Measurements from ENCODE around the gene KIF3B.
A peak's percentile ranks its signal among the peaks of the same experiment; 100 is the strongest.
"Not testable (repeated sequence)": the region's sequence is repeated elsewhere in the genome, so short reads cannot be mapped to it uniquely, and the experiment has no call there.

The KIF3B gene

DNA sequence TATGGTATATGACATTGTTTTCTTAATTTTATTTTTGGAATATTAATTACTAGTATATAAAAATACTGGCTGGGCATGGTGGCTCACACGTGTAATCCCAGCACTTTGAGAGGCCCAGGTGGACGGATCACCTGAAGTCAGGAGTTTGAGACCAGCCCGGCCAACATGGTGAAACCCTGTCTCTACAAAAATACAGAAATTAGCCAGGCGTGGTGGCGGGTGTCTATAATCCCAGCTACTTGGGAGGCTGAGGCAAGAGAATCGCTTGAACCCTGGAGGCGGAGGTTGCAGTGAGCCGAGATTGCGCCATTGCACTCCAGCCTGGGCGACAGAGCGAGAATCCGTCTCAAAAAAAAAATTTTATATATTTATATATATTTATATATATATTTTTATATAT lies 44.8 kb downstream of the KIF3B start:
- H3K23ac ChIP-seq (ENCODE audit: low read length); H2AK5ac ChIP-seq (ENCODE audit: low read length); H3K27me3 ChIP-seq (ENCODE audit: insufficient read depth, low read length); H3K27ac ChIP-seq (ENCODE audit: low read depth, low read length); H3K4me2 ChIP-seq (ENCODE audit: low read length); H3K4me3 ChIP-seq (ENCODE audit: low read depth, low read length); H3K36me3 ChIP-seq (ENCODE audit: control insufficient read depth in 1 of 2, insufficient read depth in 2 of 2, low read length in 2 of 2); H3K4ac ChIP-seq (ENCODE audit: low read depth, low read length); H3K9me3 ChIP-seq (ENCODE audit: insufficient read depth, low read depth, low read length); DNase-seq; H2BK12ac ChIP-seq (ENCODE audit: low read length); H3K4me1 ChIP-seq (ENCODE audit: control insufficient read depth in 1 of 2, insufficient read depth in 2 of 2, low read length in 2 of 2); H4K8ac ChIP-seq (ENCODE audit: low read depth, low read length); H3K79me1 ChIP-seq (ENCODE audit: low read length); H2AFZ ChIP-seq (ENCODE audit: insufficient read depth, low read length, poor library complexity); H3K9ac ChIP-seq (ENCODE audit: low read length); H3K14ac ChIP-seq (ENCODE audit: low read length); H3K18ac ChIP-seq (ENCODE audit: low read length); H4K12ac ChIP-seq (ENCODE audit: low read depth, low read length); H4K91ac ChIP-seq (ENCODE audit: low read depth, low read length); H3K79me2 ChIP-seq (ENCODE audit: control insufficient read depth, insufficient read depth, low read length, poor library complexity); H2BK120ac ChIP-seq (ENCODE audit: insufficient read depth, low read length, poor library complexity); H2BK5ac ChIP-seq (ENCODE audit: low read depth, low read length, poor library complexity): not testable (repeated sequence)
- no CpG with 5 or more reads among the region's 12 CpGs for WGBS (ENCODE audit: extremely low coverage, insufficient coverage, insufficient read length)

DNA sequence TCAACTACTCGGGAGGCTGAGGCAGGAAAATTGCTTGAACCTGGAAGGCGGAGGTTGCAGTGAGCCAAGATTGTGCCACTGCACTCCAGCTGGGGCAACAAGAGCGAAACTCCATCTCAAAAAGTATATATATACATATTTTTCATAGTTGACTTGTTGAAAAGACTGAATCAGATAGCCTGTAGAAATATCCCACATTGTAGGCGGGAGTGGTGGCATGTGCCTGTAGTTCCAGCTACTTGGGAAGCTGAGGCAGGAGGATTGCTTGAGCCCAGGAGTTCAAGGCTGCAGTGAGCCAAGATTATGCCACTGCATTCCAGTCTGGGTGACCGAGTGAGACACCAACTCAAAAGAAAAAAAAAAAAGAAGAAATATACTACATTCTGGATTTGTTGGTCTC lies 46.3 kb downstream of the KIF3B start:
- not testable (repeated sequence) for H3K9me3 ChIP-seq (ENCODE audit: insufficient read depth, low read depth, low read length); H3K9ac ChIP-seq (ENCODE audit: low read length); H3K4ac ChIP-seq (ENCODE audit: low read depth, low read length); H3K79me2 ChIP-seq (ENCODE audit: control insufficient read depth, insufficient read depth, low read length, poor library complexity); H3K4me3 ChIP-seq (ENCODE audit: low read depth, low read length); H4K12ac ChIP-seq (ENCODE audit: low read depth, low read length); H3K27ac ChIP-seq (ENCODE audit: low read depth, low read length); H3K4me1 ChIP-seq (ENCODE audit: control insufficient read depth in 1 of 2, insufficient read depth in 2 of 2, low read length in 2 of 2); H3K79me1 ChIP-seq (ENCODE audit: low read length); H3K4me2 ChIP-seq (ENCODE audit: low read length); H2BK120ac ChIP-seq (ENCODE audit: insufficient read depth, low read length, poor library complexity); H4K8ac ChIP-seq (ENCODE audit: low read depth, low read length); H3K18ac ChIP-seq (ENCODE audit: low read length); H3K14ac ChIP-seq (ENCODE audit: low read length); H2AK5ac ChIP-seq (ENCODE audit: low read length); H2BK12ac ChIP-seq (ENCODE audit: low read length); H2AFZ ChIP-seq (ENCODE audit: insufficient read depth, low read length, poor library complexity); H3K36me3 ChIP-seq (ENCODE audit: control insufficient read depth in 1 of 2, insufficient read depth in 2 of 2, low read length in 2 of 2); H4K91ac ChIP-seq (ENCODE audit: low read depth, low read length); H3K27me3 ChIP-seq (ENCODE audit: insufficient read depth, low read length); H2BK5ac ChIP-seq (ENCODE audit: low read depth, low read length, poor library complexity); H3K23ac ChIP-seq (ENCODE audit: low read length)
- DNase-seq, result peak; percentile 74 to 78
- no CpG with 5 or more reads among the region's 5 CpGs for WGBS (ENCODE audit: extremely low coverage, insufficient coverage, insufficient read length)

DNA sequence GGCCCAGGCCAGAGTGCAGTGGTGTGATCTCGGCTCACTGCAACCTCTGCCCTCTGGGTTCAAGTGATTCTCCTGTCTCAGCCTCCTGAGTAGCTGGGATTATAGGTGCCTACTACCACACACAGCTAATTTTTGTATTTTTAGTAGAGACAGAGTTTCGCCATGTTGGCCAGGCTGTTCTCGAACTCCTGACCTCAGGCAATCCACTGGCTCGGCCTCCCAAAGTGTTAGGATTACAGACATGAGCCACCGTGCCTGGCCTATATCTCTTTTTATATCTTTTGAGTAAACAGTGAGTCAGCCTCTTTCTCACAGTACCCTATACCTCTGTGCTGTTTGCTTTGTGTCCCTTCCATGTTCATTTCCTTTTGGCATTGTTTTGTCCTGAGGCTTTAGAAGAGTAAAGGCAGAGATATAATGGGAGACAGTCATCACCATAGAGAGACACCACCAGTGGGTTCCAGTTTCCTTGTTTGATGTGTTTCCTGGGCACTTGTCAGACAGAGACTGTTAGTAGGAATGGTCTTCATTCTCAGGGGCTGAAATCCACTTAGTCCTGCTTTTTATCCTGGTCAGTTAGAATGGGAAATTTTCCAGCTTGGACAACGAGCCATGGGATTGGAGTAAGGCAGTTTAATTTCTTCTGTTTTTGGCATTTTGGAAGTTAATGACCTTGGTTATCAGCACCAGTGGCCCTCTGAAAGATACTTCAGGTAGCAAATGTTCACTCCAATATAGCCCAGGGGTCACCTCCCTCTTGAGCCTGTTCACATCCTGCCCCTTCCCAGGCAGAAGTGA lies 48.5 kb downstream of the KIF3B start:
- H4K8ac ChIP-seq (ENCODE audit: low read depth, low read length), result no peak overlapping the region
- no peak overlapping the region for H3K4me3 ChIP-seq (ENCODE audit: low read depth, low read length)
- no peak overlapping the region for H2BK120ac ChIP-seq (ENCODE audit: insufficient read depth, low read length, poor library complexity)
- H4K91ac ChIP-seq (ENCODE audit: low read depth, low read length), result no peak overlapping the region
- H3K9ac ChIP-seq (ENCODE audit: low read length), result no peak overlapping the region
- H3K79me2 ChIP-seq (ENCODE audit: control insufficient read depth, insufficient read depth, low read length, poor library complexity), result no peaks in the 10 kb centered on the region
- H3K4me2 ChIP-seq (ENCODE audit: low read length), result no peak overlapping the region
- H3K27me3 ChIP-seq (ENCODE audit: insufficient read depth, low read length), result no peaks in the 10 kb centered on the region
- H3K27ac ChIP-seq (ENCODE audit: low read depth, low read length), result peak overlapping the region; percentile 23
- H3K23ac ChIP-seq (ENCODE audit: low read length), result no peak overlapping the region
- H3K9me3 ChIP-seq (ENCODE audit: insufficient read depth, low read depth, low read length), result no peaks in the 10 kb centered on the region
- no peak overlapping the region for H2AK5ac ChIP-seq (ENCODE audit: low read length)
- no peak overlapping the region for H3K14ac ChIP-seq (ENCODE audit: low read length)
- no peak overlapping the region for H2AFZ ChIP-seq (ENCODE audit: insufficient read depth, low read length, poor library complexity)
- no peak overlapping the region for H3K4ac ChIP-seq (ENCODE audit: low read depth, low read length)
- H2BK12ac ChIP-seq (ENCODE audit: low read length), result no peak overlapping the region
- H2BK5ac ChIP-seq (ENCODE audit: low read depth, low read length, poor library complexity), result no peak overlapping the region
- peaks cover 0 to 6% of the 10 kb centered on the region in 2 experiments for H3K4me1 ChIP-seq (ENCODE audit: control insufficient read depth in 1 of 2, insufficient read depth in 2 of 2, low read length in 2 of 2)
- H3K18ac ChIP-seq (ENCODE audit: low read length), result no peak overlapping the region
- WGBS (ENCODE audit: extremely low coverage, insufficient coverage, insufficient read length), result no CpG with 5 or more reads among the region's 6 CpGs
- no peaks in the 10 kb centered on the region for H3K79me1 ChIP-seq (ENCODE audit: low read length)
- H3K36me3 ChIP-seq (ENCODE audit: control insufficient read depth in 1 of 2, insufficient read depth in 2 of 2, low read length in 2 of 2), result peaks cover 6 to 7% of the 10 kb centered on the region in 2 experiments
- DNase-seq, result no peak
- no peak overlapping the region for H4K12ac ChIP-seq (ENCODE audit: low read depth, low read length)

DNA sequence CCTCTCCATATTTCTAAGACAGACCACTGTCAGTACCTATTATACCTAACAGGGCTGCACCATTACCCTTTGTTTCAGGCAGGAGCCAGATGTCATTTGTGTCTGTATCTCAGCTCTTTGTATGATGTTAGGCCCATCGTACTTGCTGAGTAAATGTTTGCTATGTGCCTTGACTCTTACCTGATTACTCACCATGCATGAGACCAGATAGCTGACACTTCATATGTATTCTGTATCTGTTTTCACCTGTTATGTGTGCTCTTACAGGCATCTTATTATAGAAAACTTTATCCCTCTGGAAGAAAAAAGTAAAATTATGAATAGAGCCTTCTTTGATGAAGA lies 49.0 kb downstream of the KIF3B start:
- Histone ChIP-seq H3K4me1 (ENCODE audit: control insufficient read depth in 1 of 2, insufficient read depth in 2 of 2, low read length in 2 of 2) (peaks cover 0 to 6% of the 10 kb centered on the region in 2 experiments), H3K79me2 (ENCODE audit: control insufficient read depth, insufficient read depth, low read length, poor library complexity) (no peaks in the 10 kb centered on the region), H3K27me3 (ENCODE audit: insufficient read depth, low read length) (no peaks in the 10 kb centered on the region), H2AK5ac (ENCODE audit: low read length) (no peak overlapping the region), H2BK12ac (ENCODE audit: low read length) (no peak overlapping the region), H3K36me3 (ENCODE audit: control insufficient read depth in 1 of 2, insufficient read depth in 2 of 2, low read length in 2 of 2) (peaks cover 9 to 12% of the 10 kb centered on the region in 2 experiments), H4K12ac (ENCODE audit: low read depth, low read length) (no peak overlapping the region), H3K79me1 (ENCODE audit: low read length) (no peaks in the 10 kb centered on the region), H3K23ac (ENCODE audit: low read length) (no peak overlapping the region), H3K27ac (ENCODE audit: low read depth, low read length) (no peak overlapping the region), H3K9me3 (ENCODE audit: insufficient read depth, low read depth, low read length) (no peaks in the 10 kb centered on the region), H4K91ac (ENCODE audit: low read depth, low read length) (no peak overlapping the region), H2BK5ac (ENCODE audit: low read depth, low read length, poor library complexity) (no peak overlapping the region), H3K14ac (ENCODE audit: low read length) (no peak overlapping the region), H3K4ac (ENCODE audit: low read depth, low read length) (no peak overlapping the region), H3K9ac (ENCODE audit: low read length) (no peak overlapping the region), H3K4me3 (ENCODE audit: low read depth, low read length) (no peak overlapping the region), H2AFZ (ENCODE audit: insufficient read depth, low read length, poor library complexity) (no peak overlapping the region), H4K8ac (ENCODE audit: low read depth, low read length) (no peak overlapping the region), H3K4me2 (ENCODE audit: low read length) (no peak overlapping the region), H2BK120ac (ENCODE audit: insufficient read depth, low read length, poor library complexity) (no peak overlapping the region), H3K18ac (ENCODE audit: low read length) (no peak overlapping the region)
- no peak for DNase-seq
- no CpG with 5 or more reads among the region's 1 CpG for WGBS (ENCODE audit: extremely low coverage, insufficient coverage, insufficient read length)
